NCI-H748 (cell line): ENCODE results near the gene PDX1.

ENCODE experiments used
- DNase-seq: peaks from one replicate; lab custom pipeline; 2025; ENCODE audit not compliant: unreplicated experiment; lab: John Stamatoyannopoulos, UW

The PDX1 gene

DNA sequence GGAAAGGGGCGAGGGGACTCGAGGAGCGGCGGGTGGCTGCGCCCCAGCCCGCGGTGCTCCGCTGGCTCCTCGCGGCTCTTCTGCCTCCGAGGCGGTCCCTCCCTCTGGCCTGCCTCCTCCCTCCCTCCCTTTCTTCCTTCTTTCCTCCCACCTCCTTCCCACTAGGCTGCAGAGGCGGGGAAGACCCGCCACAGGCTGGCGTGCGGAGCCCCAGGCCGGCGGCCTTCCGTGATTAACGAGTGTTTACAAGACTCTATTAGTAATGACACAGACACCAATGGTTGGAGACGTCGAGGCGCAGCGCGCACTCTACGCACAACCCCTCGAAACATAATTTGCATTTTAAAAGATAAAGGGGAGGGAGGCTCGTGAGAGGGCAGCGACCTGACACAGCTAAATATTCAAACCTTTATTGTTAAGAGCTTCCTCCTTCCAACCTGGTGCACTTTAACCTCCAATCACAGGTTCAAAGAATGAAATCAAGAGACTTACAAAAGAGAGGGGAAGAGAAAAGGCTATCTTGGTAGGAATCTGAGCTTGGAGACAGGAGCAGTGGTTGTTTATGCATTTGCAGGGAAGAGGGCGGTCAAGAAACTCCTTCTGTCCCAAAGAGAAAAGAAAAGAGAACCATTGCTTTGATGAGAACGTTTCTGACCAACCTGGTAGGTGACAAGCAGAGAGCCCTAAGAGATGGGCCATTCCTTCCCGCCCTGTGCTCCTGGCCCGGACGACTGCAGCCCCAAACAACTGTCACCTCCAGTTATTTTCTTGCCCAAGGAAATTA, 49.5 kb downstream of the PDX1 start, which contains the start of gene CDX2:
TSS of gene CDX2 (minus strand) at position 234 of the 784 bp plus-strand sequence. CDS start 309 bp downstream, outside the sequence.
- peak; percentile 90 for DNase-seq

DNA sequence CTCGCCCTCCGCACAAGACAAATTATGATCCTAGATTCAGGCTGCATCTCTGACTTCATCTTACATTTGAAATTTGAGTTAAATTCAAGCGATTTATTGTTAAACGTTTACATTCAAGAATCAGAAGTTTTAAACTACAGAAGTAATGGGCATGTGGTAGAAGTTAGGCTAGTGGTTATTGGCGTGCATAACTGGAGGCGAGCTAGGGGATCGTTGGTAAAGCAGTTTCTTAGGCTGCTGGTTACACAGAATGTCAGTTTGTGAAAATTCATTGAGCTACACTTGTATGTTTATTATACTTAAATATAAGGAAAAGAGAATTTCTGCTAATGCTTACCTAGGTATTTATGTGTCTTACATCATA, 50.0 kb downstream of the PDX1 start:
- DNase-seq, result no peak

DNA sequence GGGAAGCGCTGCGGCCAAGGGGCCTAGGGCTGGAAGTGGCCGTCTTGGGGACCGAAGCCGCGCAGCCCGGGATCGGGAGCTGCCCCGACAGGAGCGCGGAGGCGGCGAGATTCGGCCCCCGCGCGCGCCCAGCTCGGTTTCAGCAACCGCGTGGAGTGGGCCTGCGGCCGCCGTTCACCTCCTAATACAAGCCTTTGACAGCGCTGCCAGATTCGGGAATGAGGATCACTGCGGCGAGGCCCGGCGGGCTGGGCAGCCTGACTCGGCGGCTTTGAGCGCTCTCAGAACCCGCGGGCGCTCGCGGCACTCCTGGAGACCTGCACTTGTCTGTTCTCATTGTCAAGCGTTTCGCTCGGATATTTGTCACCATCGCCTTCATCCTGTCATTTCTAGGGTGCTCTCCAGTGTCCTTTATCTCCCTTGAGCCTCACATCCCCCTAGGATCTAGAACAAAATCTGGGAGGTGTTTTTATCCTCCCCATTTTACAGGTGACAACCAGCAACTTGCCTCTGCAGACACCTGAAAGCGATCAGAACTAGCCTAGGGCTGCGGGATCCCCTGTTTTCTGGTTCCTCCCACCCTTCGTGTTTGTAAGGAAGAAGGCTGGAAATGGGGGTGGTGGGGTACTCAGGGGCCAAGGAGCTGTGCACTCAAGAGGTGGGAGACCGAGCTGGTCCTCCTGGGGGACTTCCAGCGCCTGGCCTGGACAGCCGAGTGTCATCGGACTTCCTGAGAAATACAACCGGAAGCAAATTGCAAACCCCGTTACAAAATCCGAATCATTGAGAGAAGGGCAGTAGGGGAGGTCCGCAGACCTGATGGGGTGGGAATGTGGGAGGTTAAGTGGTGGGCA, 50.8 kb downstream of the PDX1 start:
- DNase-seq, result no peak

DNA sequence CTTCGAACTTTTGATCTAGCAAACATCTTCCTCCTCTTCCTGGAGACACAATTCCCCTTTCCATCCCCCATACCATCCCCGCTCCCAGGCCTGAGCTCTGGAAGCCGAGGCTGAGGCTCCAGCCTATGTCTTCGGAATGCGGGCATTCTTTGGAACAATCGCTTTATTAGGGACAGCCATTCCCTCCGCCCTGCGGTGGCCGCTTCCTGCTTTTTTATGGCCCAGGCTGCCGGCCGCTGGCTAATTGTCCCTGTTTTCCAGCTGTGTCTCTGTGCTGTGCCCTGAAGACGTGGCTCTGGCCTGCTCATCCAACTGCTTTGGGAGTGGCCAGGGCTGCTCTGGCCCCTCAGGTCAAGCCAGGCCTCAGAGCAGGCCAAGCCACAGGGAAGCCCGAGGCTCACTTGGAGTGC, 51.4 kb downstream of the PDX1 start:
- no peak for DNase-seq

DNA sequence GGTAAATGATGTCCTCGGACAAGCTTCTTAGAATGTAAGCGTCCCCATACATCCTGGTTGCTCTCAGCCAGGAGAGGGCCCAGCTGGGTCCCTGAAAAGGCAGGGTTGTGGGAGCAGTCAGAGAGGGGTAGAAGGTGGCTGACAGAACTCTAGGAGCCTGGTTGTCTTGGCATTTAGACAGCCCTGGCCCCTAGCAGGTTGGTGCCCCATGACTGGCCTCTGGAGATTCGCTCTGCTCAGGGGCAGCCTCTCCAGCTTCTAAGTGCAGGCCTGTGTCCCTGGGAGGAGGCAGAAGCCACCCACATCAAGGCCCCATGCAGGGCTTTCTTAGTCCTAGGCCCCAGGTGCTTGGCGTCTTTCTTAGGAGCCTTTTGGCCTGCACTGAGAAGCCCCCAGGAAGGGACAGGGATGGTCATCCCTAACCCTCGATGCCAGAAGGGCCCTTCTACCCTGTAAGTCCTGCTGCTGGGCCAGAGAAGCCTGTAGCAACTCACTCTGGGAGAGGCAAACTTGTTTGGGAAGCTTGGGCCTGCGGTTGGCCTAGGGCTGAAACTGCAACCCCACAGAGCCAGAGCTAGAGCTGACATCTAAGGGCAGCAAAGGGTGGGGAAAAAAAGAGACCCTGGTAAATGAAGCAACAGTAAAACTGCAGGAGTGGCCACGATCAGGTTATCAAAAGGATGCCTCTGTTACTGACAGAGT, 52.1 kb downstream of the PDX1 start:
- DNase-seq, result no peak

DNA sequence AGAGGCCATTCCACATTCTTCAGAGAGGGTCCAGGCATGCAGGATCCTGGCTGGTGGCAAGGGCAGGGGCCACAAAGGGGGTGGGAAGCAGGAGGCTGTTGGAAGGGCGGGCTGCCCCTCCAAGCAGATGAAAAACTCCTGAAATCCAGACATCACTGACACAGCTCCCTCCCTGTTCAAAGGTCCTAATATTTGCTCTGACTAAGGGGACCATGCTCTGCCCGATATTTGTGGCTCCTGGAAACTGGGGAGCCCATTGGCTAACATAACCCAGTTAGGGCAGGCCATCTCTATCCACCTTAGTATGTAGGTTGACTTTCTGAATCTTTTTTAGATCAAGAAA, 52.6 kb downstream of the PDX1 start:
- DNase-seq, result no peak

DNA sequence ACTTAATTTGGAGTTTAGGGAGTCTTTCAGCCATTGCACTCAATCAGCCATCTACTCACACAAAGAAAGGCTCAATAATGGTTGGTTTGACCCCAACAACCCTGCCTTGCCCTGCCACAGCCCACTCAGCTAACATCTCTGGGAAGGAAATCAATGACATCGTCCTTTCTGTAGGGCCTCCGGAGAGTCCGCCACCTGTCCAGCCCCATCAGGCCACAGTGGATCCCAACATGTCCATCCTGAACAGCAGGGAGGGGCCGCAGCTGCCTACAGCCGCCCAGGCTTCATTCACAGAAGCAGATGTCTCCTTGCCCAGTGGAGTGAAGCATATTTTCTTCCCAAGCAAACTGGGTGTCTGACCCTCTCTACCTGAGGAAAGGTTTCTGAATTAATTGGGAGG, 53.5 kb downstream of the PDX1 start:
- no peak for DNase-seq

DNA sequence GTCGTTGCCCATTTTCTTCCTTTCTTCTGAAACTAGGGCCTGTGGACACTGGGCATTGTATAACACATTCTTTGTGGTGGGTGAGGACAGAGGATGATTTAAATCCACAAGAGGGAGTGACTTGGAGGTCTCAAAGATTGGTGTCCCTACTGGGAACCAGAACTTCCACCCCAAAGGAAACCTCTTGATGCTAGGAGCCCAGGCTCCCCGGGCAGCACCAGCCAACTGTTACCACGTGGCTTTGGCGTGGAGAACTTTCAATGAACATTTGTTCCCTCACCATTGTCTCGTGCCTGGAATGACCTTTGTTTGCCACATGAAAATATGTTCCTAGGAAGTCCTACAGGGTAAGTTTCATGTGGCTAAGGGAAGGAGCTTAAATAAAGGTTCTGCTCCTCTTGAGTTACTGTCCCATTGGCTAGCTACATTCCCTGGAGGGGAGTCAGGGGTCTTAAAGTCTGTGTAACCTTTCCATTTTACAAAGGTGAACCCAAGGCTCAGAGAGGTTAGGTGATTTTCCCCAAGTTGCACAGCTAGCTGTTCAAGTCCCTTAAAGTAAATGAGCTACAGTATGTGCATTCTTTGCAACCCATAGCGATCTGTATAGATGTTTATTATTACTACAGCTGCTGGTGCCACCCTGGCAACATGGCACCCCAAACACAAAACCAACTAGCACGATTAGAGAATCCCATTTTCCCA, 54.3 kb downstream of the PDX1 start:
- no peak for DNase-seq
